Activated T-cell treated with anti-CD3 and anti-CD28 coated beads, Interleukin-2, amount 50 U/mL, for 48 hours (primary cell): Measurements from ENCODE around the gene PTPRT.

Experiments
- DNase-seq, 2 experiments: peaks; one replicate each; pipeline ENCODE4 v3.0.0-alpha.2; 2020

PTPRT gene

DNA sequence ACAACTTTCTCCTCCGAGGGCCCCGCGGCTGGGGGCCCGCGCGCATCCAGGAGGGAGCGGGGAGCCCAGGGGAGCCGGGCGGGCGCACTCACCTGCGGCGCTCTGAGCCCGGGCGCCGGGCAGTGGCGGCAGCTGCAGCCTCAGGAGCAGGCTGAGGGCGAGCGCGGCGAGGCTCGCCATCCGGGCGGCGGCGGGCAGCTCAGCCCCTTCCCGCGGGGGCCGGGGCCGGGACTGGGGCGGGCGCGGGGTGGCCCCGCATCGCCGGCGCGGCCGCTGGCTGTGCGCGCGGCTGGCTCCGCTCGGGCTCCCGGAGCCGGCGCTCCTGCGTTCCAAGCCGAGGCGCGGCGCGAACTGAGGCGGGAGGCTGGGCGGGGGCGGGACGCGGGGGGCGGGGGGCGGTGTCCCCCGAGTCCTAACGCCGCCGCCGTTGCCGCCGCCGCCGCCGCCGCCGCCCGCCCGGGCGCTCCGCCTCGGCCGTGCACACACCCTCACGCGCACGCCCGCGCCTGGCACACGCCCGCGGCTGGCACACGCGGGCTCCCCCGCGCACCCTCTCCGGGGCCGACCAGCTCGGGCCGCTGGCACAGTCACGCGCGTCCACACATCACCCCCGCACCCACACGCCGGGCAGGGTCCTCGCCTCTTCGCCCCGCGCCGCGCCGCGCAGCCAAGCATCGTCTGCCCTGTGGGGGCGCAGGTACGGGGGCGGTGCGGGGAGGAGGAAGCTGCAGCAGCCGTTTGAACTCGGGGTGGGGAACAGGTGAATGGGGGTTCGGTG lies at the start of gene PTPRT:
Gene PTPRT (minus strand): TSS at position 353 of the 778 bp plus-strand sequence. CDS start 173 bp downstream, at position 180.
- no peak for DNase-seq

DNA sequence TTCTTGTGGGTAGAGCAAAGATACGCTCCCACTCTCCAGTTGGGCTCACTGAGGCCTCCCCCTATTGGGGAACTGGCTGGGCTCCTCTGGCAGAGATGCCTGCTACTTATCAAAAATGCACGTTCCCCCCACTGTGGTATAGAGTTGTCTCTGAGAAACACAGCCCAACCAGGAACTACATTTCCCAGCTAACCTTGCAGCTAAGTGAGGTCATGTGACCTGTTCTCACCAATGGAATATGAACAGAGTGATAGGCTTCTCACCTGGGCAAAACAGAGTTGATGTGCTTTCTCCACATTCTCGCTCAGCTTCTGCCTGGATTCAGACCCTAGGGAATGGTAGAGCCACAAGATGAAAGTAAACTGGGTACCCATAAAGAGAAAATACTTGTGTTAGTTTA lies 49.1 kb upstream of the PTPRT start:
- no peak for DNase-seq

DNA sequence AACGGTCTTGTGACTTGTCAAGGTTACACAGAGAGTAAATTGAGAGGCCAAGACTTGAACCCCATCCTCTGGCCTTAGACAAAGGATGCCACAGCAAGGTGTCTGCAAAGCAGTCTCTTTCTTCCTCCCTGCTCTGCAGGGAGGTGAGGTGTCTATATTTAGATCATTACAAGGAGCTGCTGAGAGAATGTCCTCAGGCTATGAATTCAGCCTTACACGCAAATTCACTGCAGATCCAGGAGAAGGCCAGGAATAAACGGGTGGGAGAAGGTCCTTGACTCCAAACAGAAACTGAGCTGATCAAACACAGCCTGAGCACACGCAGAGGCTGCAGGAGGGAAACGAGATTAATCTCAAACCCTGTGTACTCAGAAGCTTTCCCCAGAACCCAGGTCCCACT lies 48.6 kb upstream of the PTPRT start:
- no peak for DNase-seq

DNA sequence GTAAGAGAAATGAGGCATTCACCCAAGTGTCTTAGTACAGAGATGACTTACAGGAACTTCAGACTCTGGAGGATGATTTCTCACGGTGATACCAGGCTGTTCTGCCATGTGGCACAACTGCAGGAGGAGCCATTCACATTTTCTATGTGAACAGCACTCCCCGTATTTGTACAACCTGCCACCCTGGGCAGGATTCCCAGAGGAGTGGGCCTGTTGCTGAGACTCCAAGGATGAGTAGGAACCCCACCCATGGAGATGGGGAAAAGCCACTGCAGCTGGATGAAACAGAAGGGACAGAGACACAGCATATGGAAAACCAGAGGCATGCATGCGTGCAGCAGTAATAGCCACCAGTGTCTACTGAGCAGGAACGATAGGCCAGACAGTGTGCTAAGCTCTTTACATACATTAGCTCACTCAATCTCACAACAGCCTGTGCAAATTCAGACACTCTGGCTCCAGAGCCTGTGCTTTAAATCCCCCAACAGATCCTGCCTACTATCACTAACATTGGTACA lies 48.0 kb upstream of the PTPRT start:
- DNase-seq: no peak

DNA sequence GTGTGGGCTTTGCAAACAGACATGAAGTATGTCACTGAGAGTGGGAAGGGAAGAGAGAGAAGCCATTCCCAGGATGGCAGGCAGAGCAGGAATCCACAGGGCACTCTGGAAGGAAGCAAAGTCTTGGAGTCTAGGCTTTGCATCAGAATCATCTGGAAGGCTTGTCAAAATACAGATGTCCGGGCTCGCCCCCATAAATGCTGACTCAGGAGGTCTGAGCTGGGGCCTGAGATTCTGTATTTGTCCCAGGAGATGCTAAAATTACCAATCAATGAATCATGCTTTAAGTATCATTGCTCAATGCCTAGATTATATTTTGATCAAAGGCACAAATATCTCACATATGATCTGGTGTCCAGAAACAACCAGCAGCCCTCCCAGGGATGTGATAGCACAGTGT lies 46.3 kb upstream of the PTPRT start:
- no peak for DNase-seq

DNA sequence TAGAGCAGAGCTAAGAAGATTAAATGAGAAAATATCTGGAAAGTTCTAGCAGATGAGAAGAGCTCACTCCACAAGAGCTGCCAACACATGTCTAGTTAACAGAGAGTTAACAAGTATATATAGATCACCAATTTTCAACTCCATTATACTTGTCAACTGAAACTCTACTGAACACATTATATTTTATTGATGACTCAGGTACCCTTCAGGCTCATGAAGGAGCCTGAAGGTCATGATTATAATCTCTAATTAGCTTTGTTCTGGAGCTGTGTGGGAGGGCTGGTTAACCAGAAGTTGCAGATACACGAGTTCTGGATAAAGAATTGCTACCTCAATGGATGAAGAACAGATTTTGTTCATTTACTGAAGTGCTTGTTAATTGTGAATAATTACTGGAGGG lies 42.1 kb upstream of the PTPRT start:
- no peak for DNase-seq

DNA sequence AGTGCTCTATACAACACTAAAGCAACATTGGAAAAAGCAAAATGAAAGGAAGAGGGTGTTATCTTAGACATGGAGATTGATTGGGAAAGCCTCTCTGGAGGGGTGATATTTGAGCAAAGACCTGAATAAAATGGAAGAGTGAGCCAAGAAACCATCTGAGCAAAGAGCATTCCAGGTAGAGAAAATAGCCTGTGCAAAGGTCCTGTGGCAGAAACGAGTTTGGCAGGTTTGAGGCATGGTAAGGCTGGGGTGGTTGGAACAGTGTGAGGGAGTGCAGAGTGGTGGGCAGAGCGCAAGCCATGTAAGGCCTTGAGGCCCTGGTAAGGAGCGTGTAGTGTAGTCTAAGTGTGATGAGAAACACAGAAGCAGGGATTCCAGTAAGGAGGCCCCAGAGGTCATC lies 40.0 kb upstream of the PTPRT start:
- DNase-seq: no peak

DNA sequence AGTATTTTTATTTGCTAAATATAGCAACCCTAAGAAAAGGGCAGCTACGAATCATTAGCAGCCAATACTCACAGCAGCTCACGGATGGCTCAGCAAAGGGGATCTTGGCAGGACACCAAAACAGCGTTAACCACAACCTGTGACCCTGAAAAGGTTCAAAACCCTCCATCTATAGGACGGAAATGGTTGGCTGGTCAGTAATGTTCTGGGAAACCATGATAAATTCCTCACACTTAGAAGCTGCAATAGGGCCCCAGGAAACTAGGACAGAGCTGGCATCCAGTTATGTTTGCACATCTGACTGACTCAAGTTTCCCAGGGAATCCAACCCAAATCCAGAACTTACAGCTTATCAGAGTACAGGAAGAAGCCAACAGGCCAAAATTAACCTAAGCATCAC lies 30.9 kb upstream of the PTPRT start:
- DNase-seq: no peak

DNA sequence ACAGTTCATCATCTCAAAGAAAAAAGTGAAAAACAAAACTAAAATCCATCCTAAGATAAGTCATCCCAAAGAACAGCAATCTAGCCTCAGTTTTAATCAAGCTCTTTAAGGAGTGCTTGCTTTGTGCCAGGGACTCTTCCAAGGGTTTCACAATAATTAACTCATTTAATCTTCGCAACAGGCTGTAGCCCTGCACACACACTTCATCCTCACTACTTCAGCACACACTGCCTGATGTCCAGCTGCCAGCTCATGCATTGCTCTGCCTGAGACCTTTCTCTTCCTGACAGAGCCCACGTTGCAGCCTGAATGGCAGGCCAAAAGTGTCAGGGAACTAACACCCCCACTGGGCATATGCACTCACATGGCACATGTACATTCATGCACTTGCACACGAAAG lies 21.2 kb upstream of the PTPRT start:
- DNase-seq: no peak

DNA sequence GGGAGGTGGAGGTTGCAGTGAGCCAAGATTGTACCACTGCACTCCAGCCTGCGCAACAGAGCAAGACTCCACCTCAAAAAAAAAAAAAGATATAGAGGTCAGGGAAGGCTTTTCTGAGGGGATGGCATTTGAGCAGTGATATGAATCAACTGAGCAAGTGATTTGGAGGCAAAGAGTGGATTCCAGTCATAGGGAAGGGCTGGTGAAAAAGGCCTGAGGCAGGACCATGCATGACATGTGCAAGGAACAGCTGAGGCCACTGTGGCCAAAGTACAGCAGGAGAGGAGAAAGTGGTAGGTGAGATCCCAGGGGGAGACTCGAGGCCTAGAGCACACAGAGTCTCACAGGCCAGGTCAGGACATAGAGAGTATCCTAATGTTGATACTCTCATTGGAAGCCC lies 20.1 kb upstream of the PTPRT start:
- no peak for DNase-seq

DNA sequence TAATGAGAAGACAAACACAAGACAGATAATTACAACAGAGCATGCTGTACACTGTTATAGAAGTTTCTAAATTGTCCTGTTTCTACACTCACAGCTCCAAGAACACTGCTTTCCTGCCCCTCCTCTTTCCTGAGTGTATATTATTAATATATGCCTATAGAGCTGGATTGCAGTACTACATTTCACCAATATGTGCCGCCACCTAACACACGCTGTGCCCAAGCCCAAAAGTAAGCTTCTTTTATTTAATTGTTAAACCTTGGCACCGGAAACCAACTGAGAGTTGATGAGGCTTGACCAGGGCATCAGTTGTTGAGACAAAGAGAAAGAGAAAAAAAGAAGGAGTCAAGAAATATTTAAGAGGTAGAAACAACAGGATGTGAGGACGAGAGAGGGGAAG lies 16.0 kb upstream of the PTPRT start:
- no peak for DNase-seq

DNA sequence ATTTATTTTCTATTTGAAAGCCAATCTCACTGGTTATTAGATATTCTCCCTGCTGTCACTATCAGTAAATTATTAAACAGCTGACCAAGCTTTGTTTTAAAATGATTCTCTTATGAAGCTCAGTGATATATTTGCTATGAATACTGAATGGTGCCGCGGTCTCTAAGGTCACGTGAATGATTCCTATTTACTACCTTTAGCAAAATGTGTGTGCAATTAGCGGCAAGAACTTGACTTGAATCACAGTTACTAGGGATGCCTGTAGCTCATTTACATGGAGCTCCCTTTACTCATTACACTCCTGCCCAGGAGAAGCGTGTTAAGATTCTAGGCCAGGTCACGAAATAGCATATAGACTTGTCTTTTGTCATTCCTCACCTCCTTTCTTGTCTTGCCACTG lies 12.4 kb upstream of the PTPRT start:
- DNase-seq: no peak

DNA sequence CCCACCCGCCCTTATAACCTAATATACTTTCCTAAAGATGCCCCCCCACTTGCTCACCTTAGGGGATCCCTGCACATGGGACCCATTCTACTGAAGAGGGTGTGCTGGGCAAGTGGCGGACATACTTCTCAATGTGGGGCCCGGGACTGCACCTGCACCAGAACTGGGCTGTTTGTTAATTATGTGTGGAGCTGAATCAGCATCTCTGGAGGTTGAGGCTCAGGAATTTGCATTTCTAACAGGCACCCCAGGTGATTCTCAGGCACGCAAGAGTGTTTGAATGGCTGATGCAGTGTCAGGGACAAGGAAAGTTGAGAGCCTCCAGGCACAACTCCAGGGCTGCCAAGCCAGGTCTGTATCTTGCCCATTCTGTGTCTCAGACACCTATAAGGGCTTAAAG lies 8.9 kb upstream of the PTPRT start:
- no peak for DNase-seq

DNA sequence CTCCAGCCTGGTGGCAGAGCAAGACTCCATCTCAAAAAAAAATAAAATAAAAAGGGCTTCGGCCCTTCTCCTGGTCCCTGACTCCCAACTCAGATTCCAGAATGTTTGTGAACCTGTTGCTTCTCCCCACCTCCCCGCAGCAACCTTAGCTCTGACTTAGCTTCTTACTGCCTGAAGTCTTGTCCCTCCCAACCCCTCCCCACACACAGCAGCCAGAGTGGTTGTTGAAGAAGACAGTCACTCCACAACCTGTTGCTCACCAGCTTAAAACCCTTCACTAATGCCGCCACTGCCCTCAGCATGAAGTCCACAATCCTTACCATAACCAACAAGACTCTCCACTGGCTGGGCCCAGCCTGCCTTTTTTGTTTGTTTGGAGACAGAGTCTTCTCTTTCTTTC lies 6.5 kb upstream of the PTPRT start:
- DNase-seq: no peak

DNA sequence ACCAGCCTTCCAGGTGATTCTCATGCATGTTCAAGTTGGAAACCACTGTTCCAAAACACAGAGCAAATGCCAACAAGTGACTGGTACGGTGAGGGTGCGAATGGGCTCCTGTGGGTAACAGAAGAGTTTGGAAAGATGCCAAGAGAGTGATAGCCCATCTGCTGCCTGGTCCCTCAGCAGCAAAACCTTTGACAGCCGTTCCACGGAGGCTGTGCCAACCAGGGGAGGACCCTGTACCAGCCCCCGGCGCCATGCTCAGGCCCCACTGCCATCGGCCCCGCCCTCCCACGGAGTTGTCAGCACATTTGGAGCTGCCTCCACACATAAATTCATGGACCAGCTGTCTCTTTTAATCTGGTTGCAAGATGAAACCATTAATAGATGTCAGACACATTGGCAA lies 4.4 kb upstream of the PTPRT start:
- DNase-seq: no peak

DNA sequence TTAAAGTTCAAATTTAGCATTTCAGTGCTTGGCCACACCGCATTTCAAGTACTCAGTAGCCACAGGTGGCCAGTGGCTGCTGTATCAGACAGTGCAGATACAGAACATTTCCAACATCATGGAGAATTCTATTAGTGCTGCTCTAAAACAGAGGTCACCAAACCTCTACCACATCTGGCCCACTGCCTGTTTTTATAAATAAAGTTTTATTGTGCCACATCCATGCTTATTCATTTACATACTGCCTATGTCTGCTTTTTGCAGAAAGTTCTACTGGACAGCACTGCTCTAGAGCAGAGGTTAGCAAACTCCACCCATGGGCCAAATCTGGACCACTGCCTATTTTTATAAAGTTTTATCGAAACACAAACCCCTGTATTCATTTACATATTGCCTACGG lies 3.7 kb upstream of the PTPRT start:
- DNase-seq: no peak

DNA sequence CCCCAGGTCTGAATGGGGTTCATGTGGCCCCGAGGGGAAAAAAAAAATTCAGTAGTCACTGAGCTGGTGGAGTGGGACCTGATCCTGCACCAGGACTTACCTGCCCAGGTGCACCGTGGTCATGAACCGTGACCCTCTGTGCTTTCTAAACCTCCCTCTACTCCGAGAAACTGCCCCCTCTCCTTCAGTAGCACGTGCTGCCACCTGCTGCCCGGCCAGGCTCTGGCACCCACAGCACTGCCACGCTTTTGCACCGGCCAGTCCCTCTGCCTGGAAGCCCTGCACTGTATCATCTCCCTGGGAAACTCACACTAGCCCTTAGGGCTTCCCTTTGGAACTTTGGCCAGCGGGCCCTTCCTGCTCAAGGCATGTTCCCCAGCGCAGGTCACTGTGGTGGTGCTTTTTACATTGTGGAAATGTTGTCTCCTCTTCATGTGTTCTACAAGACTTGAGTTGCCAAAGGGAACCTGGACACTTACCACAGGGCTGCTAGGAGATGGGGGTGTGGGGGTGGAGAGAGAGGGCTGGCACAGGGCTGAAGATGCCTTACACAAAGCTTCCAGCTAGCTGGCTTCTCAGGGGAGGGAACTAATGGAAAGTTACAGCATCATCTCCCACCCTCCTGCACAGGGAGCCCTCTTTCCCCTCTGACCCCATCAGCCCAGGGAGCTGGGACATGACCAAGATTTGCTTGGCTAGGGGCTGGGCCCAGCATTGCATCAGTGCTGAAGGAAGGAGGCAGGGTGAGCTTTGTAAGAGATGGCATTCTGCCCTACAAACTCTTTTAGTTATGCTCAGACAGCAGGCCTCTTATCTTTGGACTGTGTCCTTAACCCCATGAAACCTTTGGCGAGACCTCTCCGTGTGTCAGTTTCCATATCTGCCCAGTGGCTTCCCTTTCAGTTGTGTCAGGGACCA lies 2.5 kb upstream of the PTPRT start:
- peak in 1 of 2 experiments; percentile 27 for DNase-seq

DNA sequence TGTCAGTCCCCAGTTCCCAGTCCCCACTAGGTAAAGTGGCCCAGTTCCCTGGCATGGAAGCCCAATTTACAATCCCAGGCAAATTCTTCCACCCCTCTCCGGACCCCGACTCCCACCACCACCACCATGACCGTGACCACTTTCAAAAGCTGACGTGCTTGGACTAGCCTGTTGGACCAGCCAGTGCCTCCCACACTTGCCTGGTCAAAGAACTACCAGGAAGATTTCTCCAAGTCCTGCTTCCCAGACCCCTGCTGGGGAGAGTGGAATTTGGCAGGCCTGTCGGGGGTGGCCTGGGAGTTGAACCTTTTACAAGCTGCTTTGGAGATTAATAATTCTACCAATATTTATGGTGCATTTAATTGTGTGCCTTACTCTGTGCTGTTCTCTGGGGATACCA lies 1.4 kb upstream of the PTPRT start:
- DNase-seq: no peak

DNA sequence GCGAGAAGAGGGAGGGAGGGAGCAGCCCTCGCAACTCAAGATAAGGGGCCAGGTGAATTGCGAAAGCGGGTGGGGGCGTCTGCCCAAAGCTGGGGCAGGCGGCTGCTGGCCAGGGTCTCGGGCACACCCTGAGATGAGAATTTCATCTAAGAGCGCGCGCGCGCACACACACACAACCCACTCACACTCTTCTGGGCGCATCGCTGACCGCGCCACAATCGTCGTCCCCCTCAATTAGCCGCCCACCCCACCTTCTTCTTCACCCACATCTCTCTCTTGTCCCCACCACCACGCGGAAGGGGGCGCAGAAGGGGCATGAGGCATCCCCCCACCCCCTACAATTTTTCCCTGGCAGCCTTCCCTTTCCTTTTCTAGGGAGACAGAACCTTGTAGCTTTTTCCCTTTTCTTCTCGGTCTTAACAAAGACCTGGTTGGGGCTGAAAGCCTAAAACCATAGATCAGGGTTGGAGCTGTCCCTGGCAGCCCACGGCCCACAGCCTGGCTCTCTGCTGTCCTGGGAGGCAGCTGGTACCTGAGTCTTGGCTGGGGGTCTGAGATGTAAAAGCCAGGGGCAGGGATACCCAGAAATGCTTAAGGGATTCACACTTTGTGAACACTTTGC lies 737 bp upstream of the PTPRT start:
- DNase-seq: no peak

DNA sequence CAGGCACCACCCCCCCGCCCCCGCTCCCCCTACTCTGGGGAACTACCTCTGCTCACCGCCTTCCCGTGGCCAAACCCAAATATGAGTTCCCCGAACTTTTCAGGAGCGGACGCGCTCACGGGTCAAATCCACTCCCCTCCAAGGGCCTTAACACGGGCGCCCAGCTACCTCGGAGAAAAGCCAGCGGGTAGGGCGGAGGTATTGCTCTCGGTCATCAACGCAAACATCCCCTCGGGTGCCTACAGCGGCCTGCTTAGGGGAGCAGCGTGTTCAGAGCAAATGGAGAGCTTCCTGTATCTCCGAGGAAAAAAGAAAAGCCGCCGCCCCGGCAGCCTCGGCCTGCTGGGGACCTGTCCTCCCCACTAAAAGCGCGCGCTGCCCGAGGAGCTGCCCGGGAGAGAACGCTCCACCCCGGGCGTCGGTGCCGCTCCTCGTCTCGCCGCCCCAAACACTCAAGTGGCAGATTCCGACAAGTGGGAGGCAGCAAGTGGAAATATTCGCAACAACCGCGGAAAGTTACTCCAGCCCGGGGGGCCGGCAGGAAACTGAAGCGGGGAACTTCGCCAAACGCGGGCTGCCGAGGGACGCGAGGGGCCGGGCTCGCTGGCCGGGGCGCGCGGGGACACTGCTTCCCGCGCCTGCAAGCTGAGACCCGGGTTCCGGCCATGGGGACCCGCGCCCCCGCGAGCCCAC lies 699 bp downstream of the PTPRT start:
- peak in 1 of 2 experiments; percentile 18 for DNase-seq

DNA sequence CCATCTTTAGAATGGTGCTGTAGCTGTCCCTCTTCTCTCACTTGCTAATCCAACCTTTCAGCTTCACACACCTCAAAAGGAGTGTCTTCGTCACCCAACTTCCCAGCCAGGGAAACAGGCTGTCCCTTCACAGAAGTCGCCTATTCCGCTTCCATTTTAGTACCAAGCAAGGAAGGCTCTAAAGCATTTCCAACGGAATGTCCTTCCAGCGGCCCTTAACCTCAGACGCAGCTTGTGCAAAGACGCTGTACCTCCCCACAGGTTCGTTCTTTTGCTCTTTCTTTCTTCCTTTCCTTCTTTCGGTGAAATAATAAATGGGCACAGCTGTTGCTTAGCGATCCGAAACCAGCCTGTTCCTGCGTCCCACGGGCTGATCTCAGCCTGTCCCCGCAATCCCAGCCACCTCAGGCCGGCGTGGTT lies 1.5 kb downstream of the PTPRT start:
- DNase-seq: no peak

DNA sequence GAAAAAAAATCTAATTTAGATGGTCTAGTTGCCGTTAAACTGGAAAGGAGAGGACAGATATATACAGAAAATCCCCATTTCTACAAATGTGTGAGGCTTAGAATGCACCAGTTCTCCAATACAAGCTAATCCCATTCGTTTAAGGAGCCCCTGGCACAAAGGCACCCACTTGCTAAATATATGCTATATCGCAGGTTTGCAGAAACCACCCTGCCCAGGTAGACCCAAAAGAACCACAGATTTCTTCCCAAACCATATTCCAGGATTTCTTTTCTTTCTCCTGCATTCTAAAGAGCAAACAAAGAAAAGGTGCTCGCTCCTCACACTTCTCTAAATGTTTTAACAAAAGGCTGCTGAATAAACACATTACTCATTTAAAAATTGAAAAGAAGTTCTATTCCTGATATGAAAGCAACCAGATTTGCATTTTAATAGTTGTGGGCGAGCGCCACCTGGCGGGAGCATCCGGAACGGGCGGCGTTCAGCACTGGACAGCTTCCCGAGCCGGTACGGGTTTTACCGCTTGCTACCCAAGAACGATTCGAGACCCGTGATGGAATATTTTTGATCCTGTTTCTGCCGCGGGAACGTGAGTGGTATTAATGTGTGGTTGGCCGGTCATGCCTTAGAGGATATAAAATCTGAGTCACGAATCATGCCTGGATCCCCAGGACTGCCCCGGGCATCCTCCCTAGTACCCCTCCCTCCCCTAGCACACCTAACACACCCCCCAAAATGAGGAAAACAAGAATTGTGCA lies 2.1 kb downstream of the PTPRT start:
- peak; percentile 83 to 86 for DNase-seq
